Trophoblast cell (in vitro differentiated cells and primary cell): ENCODE data around the gene CCT5.

Source experiments
- DNase-seq, 2 donors: peaks; one replicate each; pipeline ENCODE4 v3.0.0-alpha.2; 2016
- H2AFZ ChIP-seq: 2 replicates; pipeline ENCODE4 v1.6.1; 2013; ENCODE audit warnings: low read length, moderate library complexity, mild to moderate bottlenecking; ENCODE audit not compliant: insufficient read depth, poor library complexity
- H2AK5ac ChIP-seq: 2 replicates; pipeline ENCODE4 v1.6.1; 2013; ENCODE audit warnings: mild to moderate bottlenecking, low read length
- H2BK120ac ChIP-seq: 2 replicates; pipeline ENCODE4 v1.6.1; 2013; ENCODE audit warnings: low read length, mild to moderate bottlenecking, moderate library complexity; ENCODE audit not compliant: insufficient read depth, poor library complexity
- H2BK12ac ChIP-seq: 2 replicates; pipeline ENCODE4 v1.6.1; 2013; ENCODE audit warnings: mild to moderate bottlenecking, low read length, moderate library complexity
- H2BK5ac ChIP-seq: 2 replicates; pipeline ENCODE4 v1.6.1; 2013; ENCODE audit warnings: low read length, low read depth, moderate library complexity, mild to moderate bottlenecking; ENCODE audit not compliant: poor library complexity
- H3K14ac ChIP-seq: 2 replicates; pipeline ENCODE4 v1.6.1; 2013; ENCODE audit warnings: mild to moderate bottlenecking, low read length
- H3K18ac ChIP-seq: 2 replicates; pipeline ENCODE4 v1.6.1; 2013; ENCODE audit warnings: mild to moderate bottlenecking, low read length
- H3K23ac ChIP-seq: 2 replicates; pipeline ENCODE4 v1.6.1; 2013; ENCODE audit warnings: low read length
- H3K27ac ChIP-seq: 2 replicates; pipeline ENCODE4 v1.5.1; 2013; ENCODE audit warnings: low read depth, mild to moderate bottlenecking, inconsistent platforms, low read length, moderate library complexity
- H3K27me3 ChIP-seq: 2 replicates; pipeline ENCODE4 v1.6.1; 2013; ENCODE audit warnings: inconsistent platforms, mild to moderate bottlenecking, low read length, moderate library complexity; ENCODE audit not compliant: insufficient read depth
- H3K36me3 ChIP-seq, 2 experiments: 1 replicate in 1 of 2; 2 replicates in 1 of 2; pipeline ENCODE4 v1.6.1; 2013; ENCODE audit warnings: low read length in 2 of 2, mild to moderate bottlenecking in 2 of 2, moderate library complexity in 1 of 2; ENCODE audit not compliant: insufficient read depth in 2 of 2, control insufficient read depth in 1 of 2
- H3K4ac ChIP-seq: 2 replicates; pipeline ENCODE4 v1.6.1; 2013; ENCODE audit warnings: low read depth, mild to moderate bottlenecking, low read length, moderate library complexity
- H3K4me1 ChIP-seq, 2 experiments: 1 replicate in 1 of 2; 2 replicates in 1 of 2; pipeline ENCODE4 v1.6.1; 2013; ENCODE audit warnings: low read length in 2 of 2, mild to moderate bottlenecking in 2 of 2, moderate library complexity in 1 of 2; ENCODE audit not compliant: insufficient read depth in 2 of 2, control insufficient read depth in 1 of 2
- H3K4me2 ChIP-seq: 2 replicates; pipeline ENCODE4 v1.6.1; 2013; ENCODE audit warnings: inconsistent platforms, mild to moderate bottlenecking, low read length, moderate library complexity
- H3K4me3 ChIP-seq: 2 replicates; pipeline ENCODE4 v1.5.1; 2013; ENCODE audit warnings: mild to moderate bottlenecking, low read depth, low read length, inconsistent platforms
- H3K79me1 ChIP-seq: one replicate; pipeline ENCODE4 v1.6.1; 2013; ENCODE audit warnings: low read length
- H3K79me2 ChIP-seq: 2 replicates; pipeline ENCODE4 v1.6.1; 2013; ENCODE audit warnings: low read length, mild to moderate bottlenecking; ENCODE audit not compliant: control insufficient read depth, insufficient read depth, poor library complexity
- H3K9ac ChIP-seq: 2 replicates; pipeline ENCODE4 v1.6.1; 2013; ENCODE audit warnings: mild to moderate bottlenecking, low read length
- H3K9me3 ChIP-seq: 2 replicates; pipeline ENCODE4 v1.6.1; 2013; ENCODE audit warnings: low read depth, mild to moderate bottlenecking, control low read depth, inconsistent platforms, low read length; ENCODE audit not compliant: insufficient read depth
- H4K12ac ChIP-seq: 2 replicates; pipeline ENCODE4 v1.6.1; 2013; ENCODE audit warnings: low read depth, mild to moderate bottlenecking, low read length, moderate library complexity
- H4K8ac ChIP-seq: 2 replicates; pipeline ENCODE4 v1.6.1; 2013; ENCODE audit warnings: low read depth, mild to moderate bottlenecking, low read length, moderate library complexity
- H4K91ac ChIP-seq: one replicate; pipeline ENCODE4 v1.6.1; 2013; ENCODE audit warnings: low read depth, mild to moderate bottlenecking, low read length, moderate library complexity
- WGBS: extraction: QIAGEN DNeasy Blood & Tissue Kit; methylation state at CpG from one replicate; pipeline ENCODE4 v1.1.7; 2013; ENCODE audit warnings: missing lambda C conversion rate; ENCODE audit not compliant: insufficient read length, insufficient coverage; ENCODE audit errors: extremely low coverage; 5-methylcytosine and 5-hydroxymethylcytosine counted together

CCT5 gene

DNA sequence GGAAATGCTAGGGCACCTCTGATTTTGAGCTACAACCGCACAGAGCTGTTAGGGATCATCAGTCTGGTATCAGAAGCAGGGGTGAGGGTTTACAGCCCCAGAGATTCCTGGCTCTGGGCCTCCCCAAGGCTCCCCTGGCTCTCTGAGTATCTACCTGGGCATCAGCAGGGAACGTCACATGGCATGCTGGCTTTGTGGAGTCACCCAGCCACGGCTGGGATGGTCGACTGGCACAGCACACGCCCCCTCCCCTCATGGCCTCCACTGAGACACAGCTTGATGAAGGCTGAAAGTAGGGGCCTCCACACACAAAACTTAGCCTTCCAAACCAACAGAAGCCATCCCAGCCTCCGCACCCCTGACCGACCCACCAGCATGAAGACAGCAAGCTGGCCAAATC is 17.1 kb upstream of the CCT5 start:
- Histone ChIP-seq H4K12ac (no peak overlapping the region), H3K79me2 (no peaks in the 10 kb centered on the region), H2BK5ac (no peak overlapping the region), H2BK120ac (no peak overlapping the region), H2AK5ac (no peak overlapping the region), H3K27ac (no peak overlapping the region), H3K14ac (no peak overlapping the region), H3K9me3 (no peaks in the 10 kb centered on the region), H4K8ac (no peak overlapping the region), H3K9ac (no peak overlapping the region), H3K27me3 (no peaks in the 10 kb centered on the region), H3K36me3 (peaks cover 2 to 3% of the 10 kb centered on the region in 2 experiments), H3K18ac (no peak overlapping the region), H3K79me1 (peaks cover 2% of the 10 kb centered on the region), H3K4me3 (no peak overlapping the region), H4K91ac (no peak overlapping the region), H3K4me2 (no peak overlapping the region), H3K4me1 (peaks cover 7 to 10% of the 10 kb centered on the region in 2 experiments), H2AFZ (no peak overlapping the region), H2BK12ac (peak overlapping the region; percentile 56), H3K4ac (no peak overlapping the region), H3K23ac (no peak overlapping the region)
- DNase-seq: no peak
- no CpG with 5 or more reads among the region's 7 CpGs for WGBS

DNA sequence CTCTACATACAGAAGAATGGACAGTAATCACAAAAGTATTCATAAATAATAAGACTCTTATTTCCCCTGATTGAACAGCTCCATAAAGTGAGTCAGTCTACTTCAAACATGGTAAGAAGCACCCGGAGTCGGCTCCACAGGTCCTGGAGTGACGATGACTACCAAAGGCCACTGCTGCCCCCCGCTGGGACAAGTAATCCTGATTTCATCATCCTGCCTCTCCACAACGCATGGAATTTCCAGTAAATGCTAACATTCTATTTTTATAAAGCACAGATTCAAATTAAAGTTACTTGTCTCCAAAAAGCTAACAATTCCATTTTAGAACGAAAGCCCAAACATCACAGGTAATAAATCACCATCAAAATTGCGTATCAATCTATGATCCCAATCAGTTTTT is 16.6 kb upstream of the CCT5 start:
- Histone ChIP-seq H3K9me3 (no peaks in the 10 kb centered on the region), H2BK5ac (no peak overlapping the region), H3K27ac (no peak overlapping the region), H3K79me1 (peaks cover 2% of the 10 kb centered on the region), H4K12ac (no peak overlapping the region), H2AFZ (no peak overlapping the region), H3K9ac (no peak overlapping the region), H3K36me3 (peaks cover 2 to 5% of the 10 kb centered on the region in 2 experiments), H3K14ac (no peak overlapping the region), H3K18ac (no peak overlapping the region), H2BK12ac (no peak overlapping the region), H3K4ac (no peak overlapping the region), H4K8ac (no peak overlapping the region), H3K4me3 (no peak overlapping the region), H3K27me3 (no peaks in the 10 kb centered on the region), H2AK5ac (no peak overlapping the region), H3K79me2 (no peaks in the 10 kb centered on the region), H3K23ac (no peak overlapping the region), H2BK120ac (no peak overlapping the region), H3K4me1 (peaks cover 7 to 10% of the 10 kb centered on the region in 2 experiments), H3K4me2 (no peak overlapping the region), H4K91ac (no peak overlapping the region)
- WGBS: no CpG with 5 or more reads among the region's 7 CpGs
- DNase-seq: no peak

DNA sequence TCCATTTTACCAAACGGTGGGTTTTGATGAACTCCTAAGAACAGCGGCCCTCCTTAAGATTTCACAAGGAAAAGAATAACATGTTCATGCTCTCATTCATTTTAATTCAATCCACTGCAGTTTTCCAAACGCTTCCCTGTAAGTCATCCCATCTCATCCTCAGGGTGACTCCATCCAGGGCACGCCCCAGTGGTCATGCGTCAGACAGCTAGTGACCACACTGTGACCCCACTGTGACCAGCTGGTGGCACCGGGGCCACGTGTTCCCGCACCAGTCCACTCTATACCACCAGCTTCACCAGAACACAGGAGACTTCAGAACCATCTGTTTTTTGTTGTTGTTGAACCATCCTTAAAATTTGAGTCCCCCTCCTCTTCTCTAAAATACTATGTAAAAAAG is 14.7 kb upstream of the CCT5 start:
- no peaks in the 10 kb centered on the region for H3K79me2 ChIP-seq
- H3K23ac ChIP-seq: no peak overlapping the region
- H2BK5ac ChIP-seq: no peak overlapping the region
- no peaks in the 10 kb centered on the region for H3K27me3 ChIP-seq
- peaks cover 7 to 10% of the 10 kb centered on the region in 2 experiments for H3K4me1 ChIP-seq
- no peak overlapping the region for H3K4me3 ChIP-seq
- peaks cover 2% of the 10 kb centered on the region for H3K79me1 ChIP-seq
- no peak overlapping the region for H4K12ac ChIP-seq
- no peak overlapping the region for H3K14ac ChIP-seq
- DNase-seq: no peak
- no peak overlapping the region for H4K91ac ChIP-seq
- no peak overlapping the region for H3K4me2 ChIP-seq
- H4K8ac ChIP-seq: no peak overlapping the region
- H3K9ac ChIP-seq: no peak overlapping the region
- no CpG with 5 or more reads among the region's 8 CpGs for WGBS
- peaks cover 2 to 7% of the 10 kb centered on the region in 2 experiments for H3K36me3 ChIP-seq
- no peak overlapping the region for H2BK120ac ChIP-seq
- no peak overlapping the region for H2AFZ ChIP-seq
- H3K18ac ChIP-seq: no peak overlapping the region
- no peak overlapping the region for H2BK12ac ChIP-seq
- no peak overlapping the region for H2AK5ac ChIP-seq
- H3K9me3 ChIP-seq: no peaks in the 10 kb centered on the region
- no peak overlapping the region for H3K27ac ChIP-seq
- no peak overlapping the region for H3K4ac ChIP-seq

DNA sequence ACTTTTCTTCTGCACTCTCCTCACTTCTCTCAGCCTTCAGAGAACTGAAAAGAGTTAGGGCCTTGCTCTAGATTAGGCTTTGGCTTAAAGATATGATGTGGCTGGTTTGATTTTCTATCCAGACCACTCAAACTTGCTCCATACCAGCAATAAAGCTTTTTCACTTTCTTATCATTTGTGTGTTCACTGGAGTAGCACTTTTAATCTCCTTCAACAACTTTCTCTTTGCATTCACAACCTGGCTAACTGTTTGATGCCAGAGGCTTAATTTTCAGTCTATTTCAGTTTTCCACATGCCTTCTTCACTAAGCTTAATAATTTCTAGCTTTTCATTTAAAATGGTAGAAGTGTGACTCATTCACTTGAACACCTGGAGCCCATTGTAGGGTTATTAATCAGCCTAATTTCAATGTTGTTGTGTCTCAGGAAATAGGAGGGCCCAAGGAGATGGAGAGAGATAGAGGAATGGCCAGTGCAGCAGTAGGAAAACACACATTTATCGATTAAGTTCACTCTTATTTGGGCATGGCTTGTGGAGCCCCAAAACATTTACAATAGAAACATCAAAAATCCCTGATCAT is 6.3 kb upstream of the CCT5 start:
- Histone ChIP-seq H3K27ac (no peak overlapping the region), H3K9me3 (no peaks in the 10 kb centered on the region), H3K4me1 (peaks cover under 1% of the 10 kb centered on the region in 2 experiments), H3K9ac (no peak overlapping the region), H2BK12ac (no peak overlapping the region), H3K79me1 (no peaks in the 10 kb centered on the region), H3K4ac (no peak overlapping the region), H4K91ac (no peak overlapping the region), H3K4me2 (no peak overlapping the region), H3K27me3 (no peaks in the 10 kb centered on the region), H2BK5ac (no peak overlapping the region), H3K23ac (no peak overlapping the region), H3K36me3 (peaks cover 0 to 2% of the 10 kb centered on the region in 2 experiments), H3K18ac (no peak overlapping the region), H2AFZ (no peak overlapping the region), H4K8ac (no peak overlapping the region), H3K79me2 (no peaks in the 10 kb centered on the region), H2BK120ac (no peak overlapping the region), H3K4me3 (no peak overlapping the region), H2AK5ac (no peak overlapping the region), H4K12ac (no peak overlapping the region), H3K14ac (no peak overlapping the region)
- whole genome bisulfite sequencing: no CpG with 5 or more reads among the region's 1 CpG
- peak in 1 of 2 donors; percentile 64 for DNase-seq
